Limb (tissue), 2 donors: ENCODE results near the gene BCR.
"Not testable (repeated sequence)": the region's sequence is repeated elsewhere in the genome, so short reads cannot be mapped to it uniquely, and the experiment has no call there.

Source experiments
- DNase-seq, 2 donors: peaks; one replicate each; pipeline ENCODE4 v3.0.0-alpha.2; 2016; ENCODE audit errors: extremely low spot score in 2 of 2

The BCR gene

DNA sequence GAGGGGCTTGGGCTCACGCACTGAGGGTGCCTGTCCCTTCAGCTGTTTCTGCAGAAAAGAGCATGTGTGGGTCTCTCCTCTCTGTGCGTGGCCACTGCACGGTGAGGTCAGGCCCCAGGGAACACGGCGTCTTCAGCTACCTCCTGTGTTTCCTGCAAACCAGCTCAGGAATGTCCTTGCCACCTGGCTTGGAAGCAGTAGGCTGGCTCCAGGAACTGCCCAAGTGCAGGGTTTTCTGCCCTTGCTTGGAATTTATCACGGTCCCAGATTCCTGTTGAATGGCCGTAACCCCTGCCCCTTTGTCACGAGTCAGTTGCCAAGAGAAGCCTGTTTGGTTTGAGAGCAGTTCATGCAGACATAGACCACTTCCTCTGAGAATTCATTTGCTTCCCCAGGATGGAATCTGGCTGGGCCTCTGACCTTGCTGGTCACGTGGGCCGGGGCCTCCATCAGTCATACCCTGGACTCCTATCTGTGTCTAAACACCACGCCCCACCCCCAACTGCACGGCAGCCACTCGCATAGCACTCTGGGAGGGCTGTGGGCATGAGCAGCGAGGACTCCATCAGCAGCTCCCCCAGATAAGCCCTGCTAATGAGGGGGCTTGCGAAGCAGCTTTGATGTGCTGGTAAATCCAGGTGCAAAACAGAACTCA is 130.3 kb downstream of the BCR start:
- not testable (repeated sequence) for DNase-seq

DNA sequence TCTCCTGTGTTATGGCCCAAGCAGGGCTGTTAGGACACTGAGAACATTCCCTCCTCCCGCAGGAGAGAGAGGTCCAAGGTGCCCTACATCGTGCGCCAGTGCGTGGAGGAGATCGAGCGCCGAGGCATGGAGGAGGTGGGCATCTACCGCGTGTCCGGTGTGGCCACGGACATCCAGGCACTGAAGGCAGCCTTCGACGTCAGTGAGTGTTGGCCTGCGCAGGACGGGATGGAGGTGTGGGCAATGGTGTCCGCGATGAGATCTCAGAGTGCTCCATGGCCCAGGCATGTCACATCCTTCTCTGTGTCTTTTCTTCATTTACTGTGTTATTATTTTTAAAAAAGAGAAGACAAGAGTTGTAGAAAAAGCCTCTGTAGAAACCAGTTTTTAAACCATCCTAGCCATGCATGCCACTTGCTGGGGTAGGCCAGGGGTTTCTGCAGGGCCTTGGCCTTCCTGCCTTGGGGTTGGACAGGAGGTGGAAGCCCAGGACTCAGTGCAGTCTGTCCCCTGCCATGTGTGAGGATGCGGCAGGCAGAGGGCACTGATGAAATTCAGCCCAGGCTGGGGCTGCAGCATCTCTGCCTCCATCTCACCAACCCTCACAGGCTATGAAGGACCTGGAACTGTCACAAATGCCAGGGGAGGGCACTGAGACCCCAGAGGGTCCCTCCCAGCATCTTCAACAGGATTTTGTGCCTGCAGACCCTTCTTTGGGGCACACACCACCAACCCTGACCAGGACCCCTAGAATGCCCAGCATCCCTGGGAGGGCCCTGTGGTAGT is 131.5 kb downstream of the BCR start:
- DNase-seq: not testable (repeated sequence)

DNA sequence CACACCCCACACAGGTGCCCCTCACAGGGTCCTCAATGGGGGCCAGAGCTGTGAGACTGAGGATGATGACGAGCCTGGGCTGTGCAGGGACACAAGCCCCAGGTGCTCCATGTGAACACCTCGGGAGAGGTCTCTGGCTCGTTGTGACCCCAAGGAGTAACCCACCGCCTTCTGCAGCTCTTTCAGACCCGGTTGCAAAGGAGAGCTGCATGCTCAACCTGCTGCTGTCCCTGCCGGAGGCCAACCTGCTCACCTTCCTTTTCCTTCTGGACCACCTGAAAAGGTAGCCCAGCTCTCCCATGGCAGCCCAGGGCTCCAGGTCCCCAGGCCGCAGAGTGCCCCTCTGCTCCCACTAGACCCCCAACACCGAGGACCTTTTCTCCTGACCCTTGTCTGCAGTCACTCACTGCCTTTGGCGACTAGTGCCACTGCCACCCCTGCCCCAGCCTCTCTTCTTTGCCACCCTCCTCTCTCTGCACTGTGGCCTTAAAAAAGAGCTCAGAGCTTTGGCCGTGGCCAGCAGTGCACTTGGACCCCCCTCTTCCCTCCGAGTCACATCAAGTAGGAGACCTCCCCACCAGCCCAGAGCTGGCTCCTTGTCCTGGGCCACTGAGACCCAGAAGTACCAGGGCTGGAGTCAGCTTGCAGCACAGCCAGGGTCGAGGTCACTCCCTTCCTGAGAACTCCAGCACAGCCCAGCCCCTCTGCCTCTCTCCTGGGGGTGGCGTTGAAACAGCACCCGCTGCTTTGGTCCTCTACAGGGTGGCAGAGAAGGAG is 133.7 kb downstream of the BCR start:
- no peak for DNase-seq

DNA sequence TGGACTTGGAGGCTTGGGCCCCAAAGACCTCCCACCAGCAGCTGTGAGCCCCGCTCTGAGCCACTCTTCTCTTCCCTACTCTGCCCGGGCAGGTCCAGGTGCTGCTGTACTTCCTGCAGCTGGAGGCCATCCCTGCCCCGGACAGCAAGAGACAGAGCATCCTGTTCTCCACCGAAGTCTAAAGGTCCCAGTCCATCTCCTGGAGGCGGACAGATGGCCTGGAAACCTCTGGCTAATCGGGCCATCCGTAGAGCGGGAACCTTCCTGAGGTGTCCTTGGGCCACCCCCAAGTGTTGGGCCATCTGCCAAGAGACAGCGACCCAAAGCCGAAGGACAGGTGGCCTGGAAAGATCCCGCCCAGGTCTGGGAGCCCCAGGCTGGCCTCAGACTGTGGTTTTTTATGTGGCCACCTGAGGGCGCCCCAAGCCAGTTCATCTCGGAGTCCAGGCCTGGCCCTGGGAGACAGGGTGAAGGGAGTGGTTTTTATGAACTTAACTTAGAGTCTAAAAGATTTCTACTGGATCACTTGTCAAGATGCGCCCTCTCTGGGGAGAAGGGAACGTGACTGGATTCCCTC is 135.1 kb downstream of the BCR start:
- peak; percentile 58 to 76 for DNase-seq

DNA sequence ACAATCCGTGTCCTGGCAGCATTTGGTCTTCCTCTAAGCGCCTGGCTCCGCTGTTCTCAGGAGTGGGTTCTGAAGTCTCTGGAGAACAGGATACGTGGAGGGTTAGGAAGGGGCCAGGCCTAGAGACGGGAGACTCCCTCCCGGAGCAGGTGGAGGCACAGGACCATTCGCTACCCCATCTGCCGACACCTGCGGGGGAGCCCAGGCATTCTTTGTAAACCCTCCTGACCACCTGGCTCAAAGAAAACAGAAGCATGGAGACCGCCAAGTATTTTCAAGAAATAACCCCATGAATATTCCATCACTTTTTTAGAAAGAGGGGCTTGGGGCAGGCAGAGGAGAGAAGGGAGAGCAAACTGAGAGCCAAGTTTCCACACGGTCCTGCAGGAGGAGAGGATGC is 136.3 kb downstream of the BCR start:
- not testable (repeated sequence) for DNase-seq

DNA sequence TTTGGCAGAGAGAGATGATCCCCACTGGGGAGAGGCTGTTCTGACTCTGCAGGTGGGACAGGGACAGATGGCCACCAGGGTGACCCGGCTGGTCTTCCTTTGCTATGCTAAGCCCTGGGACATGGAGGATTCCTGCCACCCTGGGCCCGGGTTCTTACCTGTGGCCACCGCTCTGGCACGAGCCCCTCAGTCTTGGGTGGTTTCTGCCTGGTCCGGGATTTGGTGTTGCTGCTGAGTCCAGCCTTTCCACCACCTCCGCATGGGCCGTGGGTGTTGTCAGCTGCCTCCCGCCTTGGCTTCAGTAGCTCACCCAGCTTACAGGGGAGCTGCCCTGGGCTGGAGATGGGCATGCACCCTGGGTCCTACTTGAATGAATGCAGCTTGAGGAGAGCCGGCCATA is 138.0 kb downstream of the BCR start:
- not testable (repeated sequence) for DNase-seq

DNA sequence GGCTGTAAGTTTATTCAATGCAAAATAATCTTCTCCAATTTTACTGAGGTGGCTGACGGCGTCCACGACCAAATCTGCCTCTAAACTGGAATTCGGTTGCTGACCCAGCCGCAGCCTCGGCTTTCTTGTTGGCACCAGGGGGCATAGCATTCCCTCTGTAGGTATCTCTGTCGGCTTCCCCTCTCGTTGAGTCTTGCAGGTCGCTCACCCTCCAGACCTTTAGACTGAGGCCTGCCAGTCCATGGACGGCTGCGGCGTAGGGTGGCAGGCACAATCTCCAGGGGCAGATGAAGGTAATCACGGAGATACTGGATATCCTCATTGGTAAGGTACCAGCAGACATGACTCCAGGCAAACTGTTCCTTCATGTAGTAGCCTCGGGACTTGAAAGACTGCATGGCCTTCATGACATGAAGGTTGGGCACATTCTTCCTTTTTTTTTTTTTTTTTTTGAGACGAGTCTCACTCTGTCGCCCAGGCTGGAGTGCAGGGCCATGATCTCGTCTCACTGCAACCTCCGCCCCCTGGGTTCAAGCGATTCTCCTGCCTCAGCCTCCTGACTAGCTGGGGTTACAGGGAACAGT is 142.3 kb downstream of the BCR start:
- not testable (repeated sequence) for DNase-seq

DNA sequence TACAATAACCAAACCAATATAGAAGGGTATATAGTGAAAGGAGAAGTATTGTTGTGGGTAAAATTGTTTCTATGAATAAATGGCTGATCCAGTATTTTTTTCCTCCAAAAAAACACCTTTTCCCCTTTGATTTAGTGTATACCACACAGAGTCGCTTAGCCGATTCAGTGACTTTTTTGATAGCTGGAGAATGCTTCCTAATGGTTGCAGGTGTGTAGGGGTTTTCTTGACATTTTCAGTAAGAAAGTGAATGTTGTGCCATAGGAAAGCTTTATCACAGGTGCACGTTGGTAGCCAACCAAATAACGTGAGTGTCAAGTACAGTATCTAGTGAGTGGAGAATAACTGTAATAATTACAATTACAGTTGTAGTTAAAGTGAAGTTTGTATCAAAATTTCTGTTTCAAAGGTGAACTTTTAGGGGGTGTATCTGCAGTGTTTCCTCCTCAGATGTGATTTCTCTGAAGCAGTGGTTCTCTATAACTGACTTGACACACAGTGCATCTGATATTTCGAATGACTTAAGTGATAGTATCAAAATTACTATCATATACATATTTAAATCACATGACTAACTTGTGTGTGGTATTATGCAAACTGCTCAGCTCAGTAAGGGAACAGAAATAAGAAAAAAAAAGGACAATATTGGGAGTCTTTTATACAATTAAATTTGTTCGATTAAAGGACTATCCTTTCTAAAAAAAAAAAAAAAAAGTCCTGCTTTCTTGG is 143.8 kb downstream of the BCR start:
- not testable (repeated sequence) for DNase-seq

DNA sequence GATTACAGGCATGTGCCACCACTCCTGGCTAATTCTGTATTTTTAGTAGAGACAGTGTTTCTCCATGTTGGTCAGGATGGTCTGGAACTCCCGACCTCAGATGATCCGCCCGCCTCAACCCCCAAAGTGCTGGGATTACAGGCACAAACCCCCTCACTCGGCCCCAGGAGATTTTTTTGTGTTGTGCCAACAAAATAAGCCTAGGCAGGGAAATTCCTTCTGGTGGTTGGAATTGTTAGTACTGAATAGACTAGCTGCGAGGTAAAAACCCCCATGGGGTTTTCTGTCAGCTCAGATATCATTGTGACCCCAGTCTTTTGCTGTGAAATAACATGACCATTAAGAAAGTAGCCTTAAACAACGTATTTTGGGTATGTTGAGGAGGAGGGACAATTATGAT is 144.9 kb downstream of the BCR start:
- no peak for DNase-seq

DNA sequence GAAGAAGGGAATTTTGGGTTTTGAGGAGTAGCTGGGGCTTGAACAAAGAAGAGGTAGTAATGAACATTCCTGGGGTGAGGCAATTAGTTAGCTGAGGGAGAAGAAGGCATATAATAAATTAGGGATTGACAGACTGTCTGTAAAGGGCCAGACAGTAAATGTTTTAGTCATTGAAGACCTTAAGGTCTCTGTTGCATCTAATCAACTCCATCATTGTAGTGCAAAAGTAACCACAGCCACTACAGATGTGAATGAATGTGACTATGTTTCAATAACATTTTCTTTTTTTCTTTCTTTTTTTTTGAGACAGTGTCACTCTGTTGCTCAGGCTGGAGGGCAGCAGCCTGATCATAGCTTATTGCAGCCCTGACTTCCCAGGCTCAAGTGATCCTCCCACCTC is 153.5 kb downstream of the BCR start:
- DNase-seq: not testable (repeated sequence)

DNA sequence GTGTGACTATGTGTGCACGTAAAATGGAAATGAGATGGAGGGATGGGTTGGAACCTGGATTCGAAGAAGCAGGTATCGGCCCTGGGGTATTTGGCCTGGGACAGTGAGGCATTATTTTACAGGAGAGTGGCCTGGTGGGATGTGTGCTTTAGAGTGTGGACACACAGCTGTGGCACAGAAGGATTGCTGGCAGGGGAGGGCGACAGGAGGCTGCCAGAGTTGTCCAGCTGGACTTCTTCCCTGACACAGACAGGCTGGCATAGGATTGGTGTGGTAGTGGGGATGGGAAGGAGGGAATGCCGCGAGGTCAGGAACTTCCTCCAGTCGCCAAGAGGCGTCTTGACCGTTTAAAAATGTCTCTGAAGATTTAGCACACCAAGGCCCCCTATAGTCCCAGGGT is 157.4 kb downstream of the BCR start:
- not testable (repeated sequence) for DNase-seq

DNA sequence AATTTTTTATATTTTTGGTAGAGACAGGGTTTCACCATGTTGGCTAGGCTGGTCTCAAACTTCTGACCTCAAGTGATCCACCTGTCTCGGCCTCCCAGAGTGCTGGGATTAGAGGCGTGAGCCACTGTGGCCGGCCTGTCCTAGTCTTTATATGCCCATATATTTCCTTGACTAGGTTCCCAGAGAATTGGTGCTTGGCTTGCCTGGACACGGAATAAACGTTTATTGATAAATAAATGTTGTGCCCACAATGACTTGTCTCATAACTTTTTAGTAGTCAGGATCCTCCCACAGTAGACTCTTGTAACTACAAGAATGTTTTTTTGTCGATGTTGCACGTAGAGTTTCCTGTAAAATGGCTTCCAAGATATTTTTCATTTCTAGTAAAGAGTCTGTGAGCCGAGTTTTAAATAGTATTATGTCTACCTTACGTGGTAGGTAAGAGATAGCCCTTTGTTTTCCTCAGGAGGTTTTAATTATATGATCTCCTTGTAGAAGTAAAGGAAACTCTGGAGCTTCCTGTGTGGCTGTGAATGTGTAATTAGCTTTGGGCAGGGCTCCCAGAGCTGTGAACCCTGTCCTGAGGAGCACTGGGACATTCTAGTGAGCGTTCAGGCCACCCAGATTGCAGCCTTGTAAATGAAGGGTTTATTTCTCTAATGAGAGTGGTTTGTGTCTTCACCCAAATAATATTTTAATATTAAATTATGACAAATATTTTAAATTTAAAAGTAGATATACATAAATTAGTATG is 161.8 kb downstream of the BCR start:
- not testable (repeated sequence) for DNase-seq

DNA sequence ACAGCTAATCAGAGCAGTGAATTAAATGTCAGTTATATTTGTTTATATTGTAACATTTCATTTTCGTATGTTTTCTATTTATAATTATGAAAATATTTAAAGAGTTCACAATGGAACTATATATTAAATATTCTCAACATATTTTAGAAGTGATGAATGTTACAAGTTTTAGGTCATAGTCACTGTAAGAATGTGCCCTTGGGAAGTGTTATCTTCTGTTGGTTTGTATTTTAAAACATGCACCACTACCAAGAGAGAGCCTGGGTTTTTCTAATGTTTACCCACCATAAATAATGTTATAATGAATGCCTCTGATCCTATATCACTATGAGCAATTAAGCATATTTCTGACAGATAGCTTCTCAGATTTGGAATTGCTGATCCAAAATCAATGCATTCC is 171.0 kb downstream of the BCR start:
- DNase-seq: no peak

DNA sequence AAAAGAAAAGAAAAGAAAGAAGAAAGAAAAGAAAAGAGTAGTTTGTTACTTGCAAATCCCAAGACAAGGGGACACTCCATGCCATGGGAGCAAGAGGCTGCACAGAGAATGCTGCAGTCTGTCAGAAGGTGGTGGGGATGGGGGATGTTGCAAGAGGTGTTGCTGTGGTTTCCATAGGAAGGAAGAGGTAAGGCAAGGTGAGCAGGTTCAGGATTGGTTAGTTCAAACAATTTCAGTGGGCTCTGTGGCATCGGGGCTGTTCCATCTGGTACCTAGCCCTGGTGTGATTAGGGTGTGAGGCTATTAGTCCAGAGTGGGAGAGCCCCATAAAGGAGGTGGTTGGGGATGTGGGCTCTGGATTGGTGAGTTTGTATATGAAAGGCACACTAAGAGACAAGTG is 172.7 kb downstream of the BCR start:
- no peak for DNase-seq

DNA sequence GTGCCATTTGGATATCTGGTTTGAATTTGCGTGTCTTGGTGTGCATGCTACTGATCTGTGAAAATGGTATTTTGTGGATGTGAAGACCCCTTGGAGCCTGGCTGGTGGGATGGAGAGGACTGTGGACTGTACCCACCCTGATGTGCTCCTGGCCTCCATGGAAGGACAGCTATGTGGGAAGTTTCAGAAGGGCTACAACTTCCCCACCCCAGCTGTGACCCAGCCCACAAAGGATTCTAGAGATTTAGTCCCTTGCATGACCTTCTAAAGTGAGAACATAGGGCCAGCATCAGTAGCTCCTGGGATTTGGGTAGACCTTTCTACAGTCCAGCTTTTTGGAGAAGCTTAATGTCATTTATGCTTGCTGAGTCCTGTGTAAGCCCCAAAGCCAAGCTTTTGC is 173.4 kb downstream of the BCR start:
- no peak for DNase-seq

DNA sequence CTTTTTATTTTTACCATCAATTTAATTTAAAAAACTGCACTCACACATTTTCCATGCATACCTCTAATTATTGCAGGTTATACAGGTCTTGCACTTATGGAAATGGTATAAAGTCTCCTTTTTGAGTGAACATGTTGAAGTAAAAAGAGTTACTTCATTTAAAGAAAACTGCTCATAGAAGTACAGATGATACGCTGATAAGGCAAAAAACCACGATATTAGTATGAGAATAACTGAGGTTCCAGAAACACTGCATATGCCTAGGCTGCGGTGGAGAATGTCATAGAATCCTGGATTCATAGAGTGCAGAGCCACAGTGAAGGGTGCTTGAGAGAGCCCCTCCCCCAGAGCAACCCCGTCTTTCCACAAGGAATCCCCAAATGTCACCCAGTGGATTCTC is 175.8 kb downstream of the BCR start:
- no peak for DNase-seq

DNA sequence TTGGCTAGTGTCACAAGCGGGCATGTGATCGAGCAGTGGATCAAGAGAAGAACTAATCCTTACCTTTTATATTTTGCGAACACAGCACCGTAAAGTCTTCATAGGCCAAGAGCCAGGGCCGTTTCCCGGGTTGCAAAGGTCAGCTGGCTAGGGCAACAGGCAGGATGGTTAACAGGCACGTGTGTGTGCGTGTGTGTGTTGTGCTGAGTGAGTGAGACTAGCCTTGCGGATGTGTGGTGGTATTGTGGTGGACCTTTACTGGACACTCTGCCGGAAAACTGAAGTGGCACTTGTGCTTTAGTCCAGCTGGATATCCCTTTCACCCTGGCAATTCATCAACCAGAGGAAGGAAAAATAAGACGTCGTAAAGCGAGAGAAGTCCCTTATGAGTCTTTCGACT is 176.7 kb downstream of the BCR start:
- no peak for DNase-seq

DNA sequence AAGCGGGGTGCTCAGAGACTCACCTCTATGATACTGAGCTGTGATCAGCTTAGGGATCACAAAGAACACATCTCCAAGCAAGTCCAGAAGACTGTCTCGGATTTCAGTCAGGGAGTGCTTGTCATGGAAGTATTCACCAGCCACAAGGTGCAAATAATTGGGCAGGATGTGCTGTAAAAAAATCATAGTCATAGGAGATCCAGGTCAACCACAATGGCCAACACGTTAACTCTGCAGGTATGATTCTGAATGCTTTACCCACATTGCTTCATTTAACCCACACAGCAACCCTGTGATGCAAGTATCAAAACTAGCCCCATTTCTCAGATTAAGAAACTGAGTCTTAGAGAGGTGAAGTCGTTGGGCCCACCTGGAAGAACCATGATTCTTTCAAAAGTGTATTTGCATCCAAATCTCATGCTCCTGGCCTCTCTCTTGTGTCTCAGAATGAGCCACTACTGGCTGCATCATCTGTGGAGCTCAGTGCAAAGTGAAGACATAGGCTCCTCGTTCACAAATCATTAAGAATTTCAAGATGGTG is 179.3 kb downstream of the BCR start:
- no peak for DNase-seq

DNA sequence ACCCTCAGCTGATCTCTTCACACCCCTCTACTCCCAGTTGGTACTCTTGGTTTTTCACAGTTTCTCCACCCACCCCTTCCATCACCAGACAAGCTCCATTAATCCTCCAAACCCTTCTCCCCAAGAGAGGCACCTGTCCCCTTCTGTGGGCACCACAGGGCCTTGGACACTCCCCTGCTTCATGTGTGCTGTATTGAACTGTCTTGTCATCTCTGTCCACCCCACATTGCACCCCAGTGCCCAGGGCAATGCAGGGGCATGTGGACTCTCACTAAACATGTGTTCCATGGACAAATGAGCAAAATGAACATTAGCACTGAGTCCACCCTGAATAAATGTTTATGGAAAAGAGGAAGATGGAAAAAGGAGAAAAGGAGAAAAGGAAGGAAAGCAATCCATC is 181.4 kb downstream of the BCR start:
- DNase-seq: no peak

DNA sequence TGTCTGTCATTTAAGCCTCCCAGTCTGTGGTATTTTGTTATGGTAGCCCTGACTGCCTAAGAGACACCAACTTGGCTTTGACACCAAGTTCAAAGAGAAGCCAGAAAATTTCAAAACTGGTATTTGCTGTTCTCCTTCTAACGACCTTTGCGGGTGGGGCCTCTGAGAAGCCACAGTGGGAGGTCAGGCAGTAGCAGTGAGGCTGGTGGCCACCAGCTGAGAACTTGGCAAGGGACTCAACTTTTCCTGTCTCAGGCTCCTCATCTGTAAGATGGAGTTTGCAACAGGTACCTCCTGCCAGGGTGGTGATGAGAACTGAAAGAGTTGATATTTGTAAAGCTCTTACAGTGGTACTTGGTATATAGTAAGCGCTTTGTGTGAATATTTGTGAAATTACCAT is 183.4 kb downstream of the BCR start:
- no peak for DNase-seq
